Measurements from ENCODE around the gene EFNA5. TPM values are rescaled to one million over a fixed set of nuclear protein-coding genes. Genes with fewer than 3 reads are reported as not detected.

EFNA5 gene
- total RNA-seq, 1 donor from 2014 or later = 10.2 TPM

GRCh38 chr5:107331882-107332281, 338.9 kb downstream of the EFNA5 start:
- intact Hi-C loops (cut with DNase I) = no loop called here
- no peak overlapping the region for H3K4me3 ChIP-seq
- no peak for DNase-seq
- TF ChIP-seq CTCF (IDR thresholded peaks at IDR 0.05) = no peak
- no peaks in the 10 kb centered on the region for H3K27me3 ChIP-seq (ENCODE audit: low read depth)
- H3K4me1 ChIP-seq = no peaks in the 10 kb centered on the region
- H3K9me3 ChIP-seq = no peaks in the 10 kb centered on the region
- ATAC-seq = no peak
- no peaks in the 10 kb centered on the region for H3K36me3 ChIP-seq
- H3K27ac ChIP-seq = no peak overlapping the region

- Histone ChIP-seq H3K27ac (no peak overlapping the region), H3K36me3 (no peaks in the 10 kb centered on the region), H3K4me1 (no peaks in the 10 kb centered on the region), H3K9me3 (no peaks in the 10 kb centered on the region), H3K4me3 (no peak overlapping the region), H3K27me3 (ENCODE audit: low read depth) (no peaks in the 10 kb centered on the region)
- peak in 1 of 2 donors; percentile 11 for ATAC-seq
- TF ChIP-seq CTCF (IDR thresholded peaks at IDR 0.05) = no peak
- no peak for DNase-seq
- intact Hi-C loops (cut with DNase I) = no loop called here
Observed at GRCh38 chr5:107331312-107331711, 339.4 kb downstream of the EFNA5 start.

GRCh38 chr5:107330903-107331302, 339.8 kb downstream of the EFNA5 start:
- H3K4me3 ChIP-seq = no peak overlapping the region

GRCh38 chr5:107329850-107330249, 340.9 kb downstream of the EFNA5 start:
- Histone ChIP-seq H3K9me3 (no peaks in the 10 kb centered on the region), H3K36me3 (no peaks in the 10 kb centered on the region), H3K4me1 (no peaks in the 10 kb centered on the region), H3K4me3 (no peak overlapping the region), H3K27ac (no peak overlapping the region), H3K27me3 (ENCODE audit: low read depth) (no peaks in the 10 kb centered on the region)
- intact Hi-C loops (cut with DNase I) = no loop called here
- ATAC-seq = no peak
- TF ChIP-seq CTCF (IDR thresholded peaks at IDR 0.05) = no peak
- DNase-seq = no peak

More at GRCh38 chr5:107330903-107331302, 339.8 kb downstream of the EFNA5 start:
- no peaks in the 10 kb centered on the region for H3K36me3 ChIP-seq
- no peaks in the 10 kb centered on the region for H3K9me3 ChIP-seq
- DNase-seq = no peak
- H3K27ac ChIP-seq = no peak overlapping the region
- ATAC-seq = no peak
- no peaks in the 10 kb centered on the region for H3K27me3 ChIP-seq (ENCODE audit: low read depth)
- intact Hi-C loops (cut with DNase I) = no loop called here
- no peak for TF ChIP-seq CTCF (IDR thresholded peaks at IDR 0.05)
- H3K4me1 ChIP-seq = no peaks in the 10 kb centered on the region

All from lower lobe of right lung (tissue), 2 donors.